GM21390 (cell line): ENCODE data around the gene FOXE3.
"Not testable (repeated sequence)": the region's sequence is repeated elsewhere in the genome, so short reads cannot be mapped to it uniquely, and the experiment has no call there.

Experiments
- ATAC-seq: cut with Tn5 transposase; IDR thresholded peaks from one replicate; pipeline ENCODE4 v1.9.1; 2021; ENCODE audit not compliant: unreplicated experiment

FOXE3 gene

GRCh38 chr1:47444562-47445465 lies 28.7 kb downstream of the FOXE3 start:
- ATAC-seq: no peak

DNA sequence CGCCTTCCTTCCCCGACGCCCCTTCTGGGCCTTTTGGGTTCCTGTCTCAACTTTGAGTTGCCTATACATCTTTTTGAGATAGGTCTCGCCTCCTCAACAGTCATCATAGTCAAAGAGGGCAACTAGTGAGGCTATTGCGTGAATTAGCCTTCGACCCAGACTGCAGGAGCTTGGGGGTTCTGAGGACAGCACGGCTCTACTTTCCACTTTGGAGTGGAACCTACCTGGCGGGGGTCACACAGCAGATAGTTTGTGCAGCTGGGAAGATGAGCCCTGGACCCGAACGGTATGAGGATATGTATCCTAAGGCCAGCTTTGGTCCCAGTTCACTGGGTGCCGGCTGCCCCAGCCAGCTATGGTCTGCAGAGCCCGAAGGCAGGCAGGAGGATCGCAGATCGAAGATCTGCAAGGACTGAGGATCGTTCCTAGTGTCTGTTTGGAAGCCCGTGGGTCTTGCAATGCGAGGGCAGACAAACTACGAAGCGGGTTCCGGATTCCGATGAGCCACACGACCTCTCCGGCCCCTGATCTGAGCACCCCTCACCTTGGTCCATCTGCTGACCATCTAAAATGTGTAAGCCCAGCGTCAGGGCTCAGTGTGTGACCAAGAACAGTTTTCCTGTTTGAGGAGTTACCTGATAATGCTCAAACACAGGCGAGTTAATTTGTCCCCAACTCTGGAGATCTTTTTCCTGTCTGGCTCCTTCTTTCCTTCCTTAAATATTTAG lies 29.9 kb downstream of the FOXE3 start:
- no peak for ATAC-seq

GRCh38 chr1:47448462-47449222 lies 32.6 kb downstream of the FOXE3 start:
- ATAC-seq: no peak

DNA sequence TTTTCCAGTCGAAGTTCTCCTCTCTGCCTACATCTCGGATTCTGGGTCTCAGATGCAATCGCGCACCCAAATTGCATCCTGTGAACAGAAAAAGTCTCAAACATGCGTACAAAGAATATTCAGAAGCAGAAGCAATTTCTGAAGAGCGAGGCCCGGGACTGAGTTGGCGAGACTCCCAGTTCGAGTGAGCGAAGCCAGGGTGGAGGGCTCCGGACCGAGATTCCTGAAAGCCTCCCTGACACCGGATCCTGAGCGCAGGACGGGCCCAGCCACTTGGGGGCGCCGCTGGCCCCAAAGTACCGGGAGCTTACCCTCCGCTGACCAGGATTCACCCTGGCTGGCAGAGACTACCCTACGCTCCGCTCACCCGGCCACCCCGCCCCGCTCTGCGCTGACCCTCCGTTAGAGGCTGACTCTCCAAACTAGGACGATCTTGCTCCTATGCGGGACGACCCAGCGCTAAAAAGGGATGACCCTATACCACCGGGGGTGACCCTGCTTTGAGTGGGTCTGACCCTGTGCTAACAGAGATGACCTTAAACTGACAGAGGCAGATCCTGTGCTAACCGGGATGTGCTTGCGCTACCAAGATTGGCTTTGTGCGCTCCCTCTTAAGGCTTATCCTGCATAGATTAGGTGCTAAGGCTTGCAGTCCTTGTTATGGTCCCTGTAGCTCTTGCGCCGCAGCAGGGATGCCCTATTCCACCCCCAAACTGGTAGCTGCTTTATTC lies 33.9 kb downstream of the FOXE3 start:
- ATAC-seq: no peak

GRCh38 chr1:47450606-47451005 lies 34.5 kb downstream of the FOXE3 start:
- no peak for ATAC-seq

- ATAC-seq: no peak
Measured at GRCh38 chr1:47452426-47452825, 36.3 kb downstream of the FOXE3 start.

DNA sequence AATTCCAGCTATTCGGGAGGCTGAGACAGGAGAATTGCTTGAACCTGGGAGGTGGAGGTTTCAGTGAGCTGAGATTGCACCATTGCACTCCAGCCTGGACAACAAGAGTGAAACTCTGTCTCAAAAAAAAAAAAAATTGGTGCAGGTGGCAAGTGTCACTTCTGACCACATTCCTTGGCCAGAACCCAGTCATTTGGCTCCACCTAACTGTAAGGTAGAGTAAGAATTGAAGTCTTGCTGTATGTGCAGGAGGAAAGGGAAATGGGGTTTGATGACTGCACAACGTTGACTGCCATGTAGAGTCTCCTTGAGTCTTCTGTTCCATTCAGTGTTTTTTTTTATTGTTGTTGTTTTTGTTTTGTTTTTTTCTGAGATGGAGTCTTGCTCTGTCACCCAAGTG lies 37.8 kb downstream of the FOXE3 start:
- not testable (repeated sequence) for ATAC-seq

DNA sequence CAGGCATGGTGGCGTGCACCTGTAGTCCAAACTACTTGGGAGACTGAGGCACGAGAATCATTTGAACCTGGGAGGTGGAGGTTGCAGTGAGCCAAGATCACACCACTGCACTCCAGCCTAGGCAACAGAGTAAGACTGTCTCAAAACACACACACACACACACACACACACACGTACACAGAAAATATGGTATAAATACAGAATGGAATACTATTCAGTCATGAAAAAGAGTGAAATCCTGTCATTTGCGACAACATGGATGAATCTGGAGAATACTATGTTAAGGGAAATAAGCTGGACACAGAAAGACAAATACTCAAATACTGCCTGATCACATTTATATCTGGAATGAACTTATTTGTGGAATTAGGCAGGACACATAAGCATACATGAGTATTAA lies 40.2 kb downstream of the FOXE3 start:
- no peak for ATAC-seq

- not testable (repeated sequence) for ATAC-seq
Measured at GRCh38 chr1:47457547-47457946, 41.5 kb downstream of the FOXE3 start.

DNA sequence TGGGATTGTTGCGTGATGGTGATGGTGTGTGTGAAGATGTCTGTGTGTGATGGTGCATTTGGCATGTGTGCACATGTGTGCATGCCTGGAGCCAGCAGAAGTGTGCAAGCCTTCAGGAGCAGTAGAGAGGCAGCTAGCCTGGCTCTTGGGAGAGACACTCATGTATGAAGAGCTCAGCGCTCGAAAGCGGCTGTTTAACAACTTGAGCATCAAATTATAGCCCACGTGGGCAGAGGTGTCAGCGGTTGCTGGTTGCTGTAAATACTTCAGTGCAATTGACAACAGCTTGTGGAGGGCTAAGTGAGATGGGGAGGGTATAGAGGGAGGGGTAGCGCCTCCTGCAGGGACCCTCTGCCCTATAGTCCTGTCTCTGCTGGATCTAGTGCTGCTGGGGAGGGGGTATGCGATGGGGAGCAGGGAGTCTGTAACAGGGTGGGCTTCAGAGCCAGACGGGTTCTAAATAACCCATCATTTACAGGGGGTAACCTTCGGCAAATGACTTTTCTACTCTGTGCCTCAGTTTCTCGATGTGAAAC lies 43.2 kb downstream of the FOXE3 start:
- ATAC-seq: no peak

GRCh38 chr1:47460040-47460439 lies 44.0 kb downstream of the FOXE3 start:
- no peak for ATAC-seq

- ATAC-seq: no peak
Measured at GRCh38 chr1:47460456-47460855, 44.4 kb downstream of the FOXE3 start.

DNA sequence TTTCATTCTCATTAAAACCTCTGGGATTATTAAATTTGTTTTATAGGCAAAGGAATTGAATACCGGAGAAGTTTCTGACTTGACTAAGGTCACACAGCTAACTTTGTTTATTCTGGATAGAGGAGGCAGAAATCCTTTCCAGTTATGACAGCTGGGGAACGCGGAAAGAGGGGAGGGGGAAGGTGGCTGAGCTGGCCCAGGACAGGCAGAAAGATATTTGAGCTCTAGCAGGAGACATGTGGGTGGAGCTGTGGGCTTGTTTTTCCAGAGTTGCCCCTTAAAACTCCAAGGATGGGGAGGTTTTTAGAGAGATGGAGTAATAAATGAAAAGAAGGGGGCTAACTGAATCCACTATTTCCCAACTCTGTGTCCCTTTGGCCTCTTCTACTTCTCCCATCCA lies 49.5 kb downstream of the FOXE3 start:
- ATAC-seq: no peak
